GM21423 (cell line): ENCODE measurements around the gene ATP5MK.
"Not testable (repeated sequence)": the region's sequence is repeated elsewhere in the genome, so short reads cannot be mapped to it uniquely, and the experiment has no call there.

Experiments
- ATAC-seq: cut with Tn5 transposase; IDR thresholded peaks from one replicate; pipeline ENCODE4 v1.9.1; 2021; ENCODE audit warnings: mild to moderate bottlenecking, moderate library complexity; ENCODE audit not compliant: unreplicated experiment

The ATP5MK gene

DNA sequence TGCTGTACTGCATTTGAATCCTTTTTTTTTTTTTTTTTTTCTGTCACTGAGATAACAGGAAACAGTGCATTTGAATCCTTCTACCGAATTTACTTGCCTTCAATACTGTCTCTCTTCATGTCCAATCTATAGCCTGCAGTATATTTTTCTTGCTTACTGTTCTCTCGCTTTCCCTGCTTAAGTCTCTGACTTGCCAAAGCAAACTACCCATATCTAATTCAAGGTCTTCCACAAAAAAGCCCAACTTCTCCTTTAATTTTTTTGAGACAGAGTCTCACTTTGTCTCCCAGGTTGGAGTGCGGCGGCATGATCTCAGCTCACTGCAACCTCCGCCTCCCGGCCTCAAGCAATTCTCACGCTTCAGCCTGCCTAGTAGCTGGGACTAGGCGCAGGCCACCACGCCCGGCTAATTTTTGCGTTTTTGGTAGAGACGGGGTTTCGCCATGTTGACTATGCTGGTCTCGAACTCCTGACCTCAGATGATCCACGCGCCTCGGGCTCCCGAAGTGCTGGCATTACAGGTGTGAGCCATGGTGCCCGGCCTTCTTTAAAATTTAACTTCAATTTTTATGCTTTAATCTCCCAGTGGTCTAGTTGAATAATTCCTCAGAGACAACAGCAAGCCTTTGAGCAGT, 1.0 kb upstream of the ATP5MK start:
- ATAC-seq: no peak

DNA sequence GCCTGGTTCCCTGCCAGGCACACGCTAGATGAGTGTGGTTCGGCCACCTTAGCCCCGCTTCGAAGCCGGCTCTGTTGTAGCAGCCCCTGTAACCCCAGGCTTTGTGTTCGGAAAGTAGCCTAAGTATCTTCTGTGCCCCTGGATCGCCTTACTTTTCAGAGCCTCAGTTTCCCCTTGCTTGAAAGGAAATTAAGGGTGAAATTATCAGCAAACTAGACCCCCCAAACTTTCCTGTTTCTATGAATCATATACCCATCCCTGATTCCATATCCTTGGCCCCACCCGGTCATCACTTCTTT, 463 bp upstream of the ATP5MK start:
- ATAC-seq: no peak

DNA sequence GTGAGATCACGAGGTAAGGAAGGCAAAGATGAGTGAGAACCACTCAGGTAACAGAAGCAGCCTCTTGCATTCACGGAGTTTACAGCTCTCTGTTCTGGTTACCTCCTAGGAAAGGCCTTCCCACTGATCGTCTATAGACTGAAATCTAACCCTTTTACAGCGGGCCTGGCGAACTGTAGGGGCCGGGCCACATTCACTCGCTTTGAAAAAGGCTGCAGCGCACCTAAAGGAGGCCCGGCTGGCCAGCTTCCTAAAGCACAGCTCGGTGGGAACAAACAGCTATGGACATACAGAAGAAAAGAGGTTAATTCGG, 565 bp downstream of the ATP5MK start:
- no peak for ATAC-seq

DNA sequence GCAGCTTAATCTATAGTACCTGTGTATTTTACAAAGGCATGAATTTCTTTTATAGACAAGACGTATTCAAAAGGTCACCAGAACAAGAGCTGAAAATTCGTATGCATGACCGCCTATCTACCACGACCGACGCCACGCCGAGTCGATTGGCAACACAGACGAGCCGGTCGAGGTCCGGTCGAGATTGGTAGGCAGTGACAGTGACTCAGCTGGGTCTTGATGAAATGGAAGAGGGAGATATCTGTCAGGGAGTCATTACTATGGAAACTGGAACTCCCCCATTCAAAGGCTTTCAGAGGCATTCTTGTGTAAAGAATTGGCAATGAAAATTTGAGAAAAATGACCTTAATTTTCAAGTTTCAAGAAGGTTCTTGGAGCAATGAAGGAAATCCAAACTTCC, 2.1 kb downstream of the ATP5MK start:
- no peak for ATAC-seq

DNA sequence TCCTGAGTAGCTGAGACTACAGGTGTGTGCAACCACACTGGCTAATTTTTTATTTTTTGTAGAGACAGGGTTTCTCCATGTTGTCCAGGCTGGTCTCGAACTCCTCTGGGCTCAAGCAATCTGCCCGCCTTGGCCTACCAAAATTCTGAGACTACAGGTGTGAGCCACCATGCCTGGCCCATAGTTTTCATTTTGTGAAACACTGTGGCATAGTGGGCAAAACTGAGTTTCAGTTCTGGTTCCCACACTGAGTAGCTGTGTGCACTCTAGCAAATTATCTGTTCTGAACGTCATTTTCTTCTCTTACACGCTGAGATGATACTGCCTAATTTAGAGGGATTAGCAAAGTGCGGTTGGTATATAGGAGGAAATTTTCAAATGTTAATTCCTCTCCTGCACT, 13.5 kb downstream of the ATP5MK start:
- ATAC-seq: no peak

DNA sequence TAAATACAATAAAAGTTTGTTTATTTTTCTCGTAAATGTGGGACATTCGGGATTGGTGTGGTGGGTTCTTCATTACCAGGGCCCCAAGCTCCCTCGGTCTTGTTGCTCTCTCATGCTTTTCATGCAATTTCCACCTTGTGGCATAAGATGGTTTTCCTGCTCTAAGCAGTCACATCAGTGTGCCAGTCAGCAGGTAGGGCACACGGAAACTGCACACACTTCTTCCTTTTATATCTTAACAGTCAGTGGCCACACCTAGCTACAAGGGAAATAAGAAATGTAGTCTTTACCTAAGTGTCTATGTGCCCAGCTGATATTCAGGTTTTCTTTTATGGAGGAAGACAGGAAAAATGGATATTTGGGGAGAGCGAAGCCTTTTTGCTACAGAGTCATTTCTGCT, 22.0 kb downstream of the ATP5MK start:
- no peak for ATAC-seq

DNA sequence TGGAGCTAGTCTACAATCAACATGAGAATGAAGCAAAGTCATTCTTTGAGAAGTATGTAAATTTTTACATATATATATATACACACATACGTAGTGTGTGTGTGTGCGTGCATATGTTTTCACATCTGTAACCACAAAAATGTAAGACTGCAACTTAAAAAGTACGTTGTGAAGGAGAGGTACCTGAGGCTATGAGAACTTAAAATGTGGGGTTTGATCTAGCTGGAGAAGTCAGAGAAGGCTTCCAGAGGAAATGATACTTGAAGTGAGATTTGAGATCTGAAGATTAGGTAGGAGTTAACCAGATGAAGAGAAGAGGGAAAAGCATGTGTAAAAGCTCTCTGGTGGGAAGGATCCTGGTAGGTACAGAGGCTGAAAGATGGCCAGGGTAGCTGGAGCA, 22.7 kb downstream of the ATP5MK start:
- no peak for ATAC-seq

DNA sequence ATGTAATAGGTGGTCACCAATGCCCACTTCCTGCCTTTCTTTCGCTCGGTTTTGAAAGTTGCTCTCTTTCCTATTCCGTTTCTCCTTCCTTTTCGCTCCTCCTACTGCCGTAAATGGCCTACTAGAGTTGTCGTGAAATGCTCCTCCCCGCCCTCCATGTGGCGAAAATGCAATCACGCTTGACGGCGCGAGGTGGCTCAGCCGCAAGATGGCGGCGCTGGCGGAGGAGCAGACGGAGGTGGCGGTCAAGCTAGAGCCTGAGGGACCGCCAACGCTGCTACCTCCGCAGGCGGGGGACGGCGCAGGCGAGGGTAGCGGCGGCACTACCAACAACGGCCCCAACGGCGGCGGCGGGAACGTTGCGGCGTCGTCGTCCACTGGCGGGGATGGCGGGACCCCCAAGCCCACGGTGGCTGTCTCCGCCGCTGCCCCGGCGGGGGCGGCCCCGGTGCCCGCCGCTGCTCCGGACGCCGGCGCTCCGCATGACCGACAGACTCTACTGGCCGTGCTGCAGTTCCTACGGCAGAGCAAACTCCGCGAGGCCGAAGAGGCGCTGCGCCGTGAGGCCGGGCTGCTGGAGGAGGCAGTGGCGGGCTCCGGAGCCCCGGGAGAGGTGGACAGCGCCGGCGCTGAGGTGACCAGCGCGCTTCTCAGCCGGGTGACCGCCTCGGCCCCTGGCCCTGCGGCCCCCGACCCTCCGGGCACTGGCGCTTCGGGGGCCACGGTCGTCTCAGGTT, 28.3 kb downstream of the ATP5MK start, which contains the start of gene TAF5:
TAF5 (plus strand) TSS at position 195 of the 737 bp plus-strand sequence; CDS start at position 209, 14 bp downstream.
- ATAC-seq: peak; percentile 58

DNA sequence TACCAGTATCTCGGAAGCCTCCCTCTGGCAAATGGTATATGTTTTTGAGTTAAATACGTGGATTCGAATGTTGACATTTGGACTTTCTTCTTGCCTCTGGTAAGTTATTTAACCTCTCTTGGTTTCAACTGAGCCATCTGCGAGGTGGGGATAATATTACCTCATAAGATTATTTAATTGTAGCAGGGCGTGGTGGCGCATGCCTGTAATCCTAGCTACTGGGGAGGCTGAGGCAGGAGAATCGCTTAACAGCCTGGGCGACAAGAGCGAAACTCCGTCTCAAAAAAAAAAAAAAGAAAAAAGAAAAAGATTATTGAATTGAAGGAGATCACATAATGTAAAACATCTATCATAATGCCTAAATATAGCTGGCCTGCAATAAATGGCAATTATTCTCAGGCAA, 28.9 kb downstream of the ATP5MK start:
- ATAC-seq: no peak

DNA sequence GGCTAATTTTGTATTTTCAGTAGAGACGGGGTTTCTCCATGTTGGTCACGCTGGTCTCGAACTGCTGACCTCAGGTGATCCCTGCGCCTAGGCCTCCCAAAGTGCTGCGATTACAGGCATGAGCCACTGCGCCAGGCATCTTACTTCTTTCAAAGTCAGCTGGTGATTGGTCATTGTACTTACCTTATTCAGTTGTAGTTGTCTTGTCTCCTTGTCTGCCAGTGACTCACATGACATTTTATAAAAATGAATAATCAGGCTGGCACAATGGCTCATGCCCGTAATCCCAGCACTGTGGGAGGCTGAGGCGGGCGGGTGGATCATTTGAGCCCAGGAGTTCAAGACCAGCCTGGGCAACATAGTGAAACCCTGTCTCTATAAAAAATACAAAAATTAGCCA, 35.5 kb downstream of the ATP5MK start:
- not testable (repeated sequence) for ATAC-seq

DNA sequence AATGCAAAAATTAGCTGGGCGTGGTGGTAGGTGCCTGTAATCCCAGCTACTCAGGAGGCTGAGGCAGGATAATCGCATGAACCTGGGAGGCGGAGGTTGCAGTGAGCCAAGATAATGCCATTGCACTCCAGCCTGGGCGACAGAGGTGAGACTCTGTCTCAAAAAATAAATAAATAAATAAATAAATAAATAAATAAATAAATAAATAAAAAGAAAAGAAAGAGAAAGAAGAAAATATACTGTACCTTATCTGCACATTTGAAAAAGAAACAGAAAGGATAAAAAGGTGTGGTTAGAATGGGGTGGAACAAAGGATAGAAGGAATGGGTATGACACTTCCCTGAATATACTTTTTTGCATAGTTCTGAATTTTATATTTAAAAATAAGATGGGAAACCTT, 36.8 kb downstream of the ATP5MK start:
- not testable (repeated sequence) for ATAC-seq

DNA sequence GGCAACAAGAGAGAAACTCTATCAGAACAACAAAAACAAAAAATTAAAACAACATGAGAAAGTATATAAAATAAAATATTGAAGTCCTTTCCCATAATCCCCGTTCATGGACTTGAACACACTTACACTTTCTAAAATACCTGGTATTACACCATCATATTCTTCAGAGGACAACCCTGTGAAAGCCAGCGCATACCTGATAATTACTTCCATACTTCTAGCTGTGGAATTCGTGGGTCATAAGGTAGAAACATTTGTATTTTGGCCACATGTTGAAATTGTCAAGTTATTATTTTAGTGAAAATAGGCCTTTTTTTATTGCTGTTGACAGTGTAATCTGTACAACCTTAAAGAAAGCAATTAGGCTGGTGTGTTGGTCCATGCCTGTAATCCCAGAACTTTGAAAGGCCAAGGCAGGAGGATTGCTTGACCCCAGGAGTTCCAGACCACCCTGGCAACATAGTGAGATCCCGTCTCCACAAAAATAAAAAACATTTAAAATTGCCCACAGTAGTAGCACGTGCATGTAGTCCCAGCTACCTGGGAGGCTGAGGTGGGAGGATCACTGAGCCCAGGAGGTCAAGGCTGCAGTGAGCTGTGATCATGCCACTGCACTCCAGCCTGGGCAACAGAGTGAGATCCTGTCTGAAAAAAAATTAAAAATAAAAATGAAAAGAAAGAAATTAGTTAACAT, 40.2 kb downstream of the ATP5MK start:
- ATAC-seq: no peak

DNA sequence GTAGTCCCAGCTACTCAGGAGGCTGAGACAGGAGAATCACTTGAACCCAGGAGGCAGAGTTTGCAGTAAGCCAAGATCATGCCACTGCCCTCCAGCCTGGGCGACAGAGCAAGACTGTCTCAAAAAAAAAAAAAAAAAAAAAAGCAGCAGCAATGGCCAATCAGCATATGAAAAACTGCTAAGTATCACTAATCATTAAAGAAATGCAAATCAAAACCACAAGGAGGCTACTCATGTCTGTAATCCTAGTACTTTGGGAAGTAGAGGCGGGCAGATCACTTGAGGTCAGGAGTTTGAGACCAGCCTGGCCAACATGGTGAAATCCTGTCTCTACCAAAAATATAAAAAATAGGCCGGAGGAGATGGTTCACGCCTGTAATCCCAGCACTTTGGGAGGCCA, 41.7 kb downstream of the ATP5MK start:
- not testable (repeated sequence) for ATAC-seq

DNA sequence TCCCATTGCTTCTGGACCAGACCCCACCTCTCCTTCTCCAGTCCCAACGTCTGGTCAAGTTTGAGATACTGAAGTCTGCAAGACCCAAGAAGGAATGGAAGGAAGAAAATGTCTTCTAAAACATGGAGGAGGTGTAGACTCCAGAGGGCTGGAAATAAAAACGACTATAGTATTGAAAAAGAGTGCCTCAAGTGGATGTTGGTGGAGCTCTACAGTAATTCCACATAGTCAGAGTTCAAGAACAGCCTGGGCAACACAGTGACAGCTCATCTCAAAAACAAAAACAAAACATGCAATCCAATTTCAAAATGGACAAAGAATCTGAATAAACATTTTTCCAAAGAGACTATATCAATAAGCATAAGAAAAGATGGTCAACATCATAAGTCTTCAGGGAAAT, 43.0 kb downstream of the ATP5MK start:
- no peak for ATAC-seq

DNA sequence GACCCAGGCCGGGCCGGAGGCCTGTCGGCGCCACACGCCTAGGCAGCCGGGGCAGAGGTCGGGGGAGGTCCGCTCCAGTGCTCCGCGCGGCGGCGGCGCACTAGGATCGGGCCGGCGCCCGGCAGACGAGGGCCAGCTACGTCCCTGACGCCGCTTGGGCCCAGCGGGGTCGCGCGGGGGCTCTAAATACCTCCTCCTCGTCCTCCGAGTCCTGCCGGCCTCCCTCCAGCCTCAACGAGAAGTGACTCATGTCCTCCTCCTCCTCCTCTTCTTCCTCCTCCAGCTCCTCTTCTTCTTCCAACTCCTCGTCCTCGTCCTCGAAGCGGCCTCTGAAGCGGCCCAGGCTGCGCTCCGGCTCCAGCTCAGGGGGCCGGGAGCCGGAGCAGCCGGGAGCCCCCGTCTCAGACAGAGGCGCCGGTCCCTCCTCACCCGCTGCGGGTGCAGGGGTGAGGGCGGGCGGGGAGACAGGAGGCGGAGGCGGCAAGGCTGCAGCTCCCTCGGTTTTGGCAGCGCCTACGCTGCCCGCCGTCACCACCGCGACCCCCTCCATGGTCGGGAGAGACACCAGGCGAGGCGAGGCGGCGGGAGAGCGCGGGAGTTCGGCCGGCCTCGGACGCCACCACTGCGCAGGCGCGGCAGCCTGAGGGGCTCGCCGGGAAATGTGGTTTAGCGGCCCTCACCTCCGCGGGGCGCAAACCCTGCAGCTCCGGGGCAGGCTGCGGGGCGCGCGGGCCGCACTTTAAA, 45.6 kb downstream of the ATP5MK start, which contains the start of gene PCGF6:
PCGF6 (minus strand) TSS at position 624 of the 744 bp plus-strand sequence; CDS start at position 550, 74 bp downstream.
- ATAC-seq: peak; percentile 72

DNA sequence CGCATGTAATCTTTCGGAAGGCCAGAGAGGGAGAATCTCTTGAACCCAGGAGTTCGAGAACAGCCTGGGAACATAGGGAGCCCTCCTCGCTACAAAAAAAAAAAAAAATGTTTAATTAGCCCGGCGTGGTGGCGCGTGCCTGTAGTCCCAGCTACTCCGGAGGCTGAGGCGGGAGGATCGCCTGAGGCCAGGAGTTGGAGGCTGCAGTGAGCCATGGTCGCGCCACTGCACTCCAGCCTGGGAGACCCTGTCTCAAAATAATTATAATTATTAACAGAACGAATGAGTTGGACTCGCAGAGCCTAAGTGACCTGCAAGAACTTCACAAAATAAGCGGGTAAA, 46.1 kb downstream of the ATP5MK start:
- ATAC-seq: no peak
